Dendritic cell treated with granulocyte-macrophage colony-stimulating factor and Interleukin-4, amounts not matched to agents 40 ng/mL and 50 ng/mL, for 4 days (primary cell): ENCODE results near the gene PRR15.

ENCODE experiments used
- H3K27ac Mint-ChIP-seq: one replicate; pipeline ENCODE4 v1.8.0; 2022; ENCODE audit warnings: mild to moderate bottlenecking, mixed read lengths
- H3K27me3 Mint-ChIP-seq: one replicate; pipeline ENCODE4 v1.8.0; 2022; ENCODE audit warnings: mild to moderate bottlenecking, mixed read lengths
- H3K36me3 Mint-ChIP-seq: one replicate; pipeline ENCODE4 v1.8.0; 2022; ENCODE audit warnings: low read depth, mixed read lengths
- H3K4me1 Mint-ChIP-seq: one replicate; pipeline ENCODE4 v1.8.0; 2022; ENCODE audit warnings: low read depth, mixed read lengths
- H3K4me3 Mint-ChIP-seq: one replicate; pipeline ENCODE4 v1.8.0; 2022; ENCODE audit warnings: mild to moderate bottlenecking, moderate library complexity, mixed read lengths
- H3K9me3 Mint-ChIP-seq: one replicate; pipeline ENCODE4 v1.8.0; 2022; ENCODE audit warnings: mixed read lengths
- intact Hi-C: fragments of 100-400 bp; cut with micrococcal nuclease; formaldehyde crosslinking; loops from one replicate; pipeline ENCODE4 v1.15.0; 2022

PRR15 gene

DNA sequence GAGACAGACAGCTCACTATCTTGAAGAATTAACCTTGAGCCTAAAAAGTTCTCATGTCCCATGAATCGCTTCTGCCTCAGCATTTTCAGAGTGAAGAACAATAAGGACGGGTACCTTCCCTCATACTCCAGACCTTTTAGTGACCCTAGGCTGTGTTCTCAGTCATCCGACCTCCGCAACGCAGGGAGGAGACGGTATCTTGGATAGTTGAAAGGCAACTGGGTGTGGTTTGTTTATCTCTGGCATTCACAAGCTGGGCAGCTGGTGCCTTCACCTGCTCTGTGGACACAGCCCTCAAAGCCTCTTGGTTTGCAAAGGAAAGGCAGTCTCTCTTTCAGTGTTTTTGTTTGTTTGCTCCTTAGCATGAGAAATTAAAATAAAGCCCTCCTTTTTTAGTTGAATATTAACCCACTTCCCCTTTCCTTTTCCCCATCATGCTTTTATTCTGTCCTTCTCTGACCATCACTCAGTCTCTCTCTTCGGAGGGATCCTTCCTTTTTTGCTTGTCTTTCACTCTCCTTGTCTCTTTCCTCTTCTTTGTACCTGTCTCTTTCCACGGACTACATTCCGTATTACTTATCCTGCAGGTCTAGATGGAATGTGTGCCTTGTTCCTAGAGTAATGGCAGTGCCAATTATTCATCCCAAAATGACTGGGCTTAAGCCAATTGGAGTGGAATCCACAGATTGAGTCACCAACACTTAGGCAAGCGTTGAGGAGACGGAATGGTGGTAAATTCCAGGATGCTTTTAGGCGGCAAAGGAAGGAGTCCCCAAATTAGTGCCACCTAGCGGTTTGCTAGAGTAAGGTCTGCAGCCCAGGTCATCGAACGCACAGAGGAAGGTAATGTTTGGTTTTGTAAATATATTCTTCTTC lies 45.8 kb downstream of the PRR15 start:
- H3K4me3 Mint-ChIP-seq, result no peak overlapping the region
- intact Hi-C loops, result no loop called here
- no peaks in the 10 kb centered on the region for H3K9me3 Mint-ChIP-seq
- no peaks in the 10 kb centered on the region for H3K36me3 Mint-ChIP-seq
- peaks cover 6% of the 10 kb centered on the region for H3K4me1 Mint-ChIP-seq
- H3K27me3 Mint-ChIP-seq, result peaks cover 9% of the 10 kb centered on the region
- H3K27ac Mint-ChIP-seq, result no peak overlapping the region

GRCh38 chr7:29610086-29610485 lies 46.5 kb downstream of the PRR15 start:
- no peaks in the 10 kb centered on the region for H3K9me3 Mint-ChIP-seq
- no peak overlapping the region for H3K4me3 Mint-ChIP-seq
- H3K36me3 Mint-ChIP-seq, result no peaks in the 10 kb centered on the region
- intact Hi-C loops, result no loop called here
- peaks cover 6% of the 10 kb centered on the region for H3K4me1 Mint-ChIP-seq
- peaks cover 11% of the 10 kb centered on the region for H3K27me3 Mint-ChIP-seq
- no peak overlapping the region for H3K27ac Mint-ChIP-seq

- Mint-ChIP-seq H3K4me1 (peaks cover 6% of the 10 kb centered on the region), H3K27ac (no peak overlapping the region), H3K4me3 (no peak overlapping the region), H3K27me3 (peaks cover 13% of the 10 kb centered on the region), H3K9me3 (no peaks in the 10 kb centered on the region), H3K36me3 (no peaks in the 10 kb centered on the region)
- intact Hi-C loops, result no loop called here
These were observed 48.4 kb downstream of the PRR15 start for GRCh38 chr7:29611941-29612544.

DNA sequence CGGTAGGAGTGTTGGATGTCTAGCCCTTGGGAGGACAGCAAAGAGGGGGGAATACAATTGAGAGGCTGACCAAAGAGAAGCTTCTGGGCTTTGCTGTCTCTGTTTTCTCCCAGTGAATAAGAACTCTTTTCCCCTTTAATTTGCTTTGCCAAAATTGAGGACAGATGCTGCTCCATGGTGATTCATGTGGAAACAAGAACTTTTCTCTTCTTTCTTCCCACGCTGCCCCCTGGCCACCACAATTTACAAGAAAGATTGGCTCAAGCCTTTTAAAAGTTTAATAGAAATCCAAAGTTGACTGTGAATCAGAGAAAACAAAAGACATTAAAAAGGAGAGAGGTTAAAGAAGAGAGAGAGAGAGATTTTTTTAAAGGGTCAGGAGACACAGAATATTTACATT lies 49.0 kb downstream of the PRR15 start:
- H3K27me3 Mint-ChIP-seq, result peaks cover 13% of the 10 kb centered on the region
- H3K9me3 Mint-ChIP-seq, result no peaks in the 10 kb centered on the region
- intact Hi-C loops, result no loop called here
- H3K36me3 Mint-ChIP-seq, result no peaks in the 10 kb centered on the region
- no peak overlapping the region for H3K27ac Mint-ChIP-seq
- H3K4me3 Mint-ChIP-seq, result no peak overlapping the region
- H3K4me1 Mint-ChIP-seq, result peaks cover 6% of the 10 kb centered on the region

DNA sequence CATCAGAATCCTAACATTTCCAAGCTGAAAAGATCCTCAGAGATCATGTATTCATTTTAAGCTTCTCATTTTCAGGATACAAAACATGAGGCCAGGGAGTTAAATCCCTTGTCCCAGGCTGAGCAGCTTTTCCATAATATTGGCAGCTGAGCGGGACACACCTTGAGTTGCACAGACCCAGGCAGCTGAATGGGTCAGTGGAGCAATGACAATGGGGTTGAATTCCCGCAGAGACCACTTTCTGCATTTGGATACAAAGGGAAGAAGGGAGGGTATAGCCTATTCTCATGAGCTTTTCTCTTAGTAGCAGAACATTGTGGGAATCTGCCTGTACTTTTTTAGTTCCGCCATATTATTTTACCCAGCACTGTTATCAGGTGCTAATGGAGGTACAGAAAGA lies 49.5 kb downstream of the PRR15 start:
- Mint-ChIP-seq H3K4me3 (no peak overlapping the region), H3K4me1 (peaks cover 6% of the 10 kb centered on the region), H3K27me3 (peaks cover 13% of the 10 kb centered on the region), H3K27ac (no peak overlapping the region), H3K9me3 (no peaks in the 10 kb centered on the region), H3K36me3 (no peaks in the 10 kb centered on the region)
- intact Hi-C loops, result no loop called here

DNA sequence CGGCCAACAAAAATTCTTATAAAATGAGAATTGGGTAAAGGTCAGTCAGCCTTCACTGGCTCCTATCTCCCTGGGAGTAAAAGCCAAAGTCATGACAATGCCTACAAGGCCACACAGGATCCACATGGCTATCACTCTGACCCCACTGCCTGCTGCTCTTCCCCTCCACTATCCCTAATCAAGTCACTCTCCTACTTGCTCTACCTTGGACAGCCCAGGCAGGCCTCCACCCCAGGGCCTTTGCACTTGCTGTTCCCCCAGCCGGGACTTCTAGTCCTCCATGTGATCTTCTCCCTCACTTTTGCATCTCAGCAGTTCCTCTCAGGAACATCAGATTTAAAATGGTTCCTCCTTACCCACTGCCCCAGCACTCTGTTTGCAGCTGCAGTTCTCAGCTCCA lies 50.6 kb downstream of the PRR15 start:
- Mint-ChIP-seq H3K9me3 (no peaks in the 10 kb centered on the region), H3K4me1 (peaks cover 6% of the 10 kb centered on the region), H3K36me3 (no peaks in the 10 kb centered on the region), H3K27me3 (peaks cover 13% of the 10 kb centered on the region), H3K4me3 (no peak overlapping the region), H3K27ac (no peak overlapping the region)
- intact Hi-C loops, result no loop called here
